Measurements from ENCODE around the gene ADD1. TPM values are rescaled to one million over a fixed set of nuclear protein-coding genes. Genes with fewer than 3 reads are reported as not detected.

ADD1 gene
- total RNA-seq, 1 donor from 2014 or later: 212 TPM

GRCh38 chr4:2902126-2902525, 58.5 kb downstream of the ADD1 start:
- Histone ChIP-seq H3K36me3 (peaks cover 99% of the 10 kb centered on the region), H3K4me3 (no peak overlapping the region), H3K27ac (replicated peaks) (no peak overlapping the region), H3K9me3 (replicated peaks) (no peaks in the 10 kb centered on the region), H3K4me1 (no peaks in the 10 kb centered on the region), H3K27me3 (ENCODE audit: low read depth) (no peaks in the 10 kb centered on the region)
- intact Hi-C loops (cut with micrococcal nuclease): no loop called here
- no peak for DNase-seq
- TF ChIP-seq CTCF (IDR thresholded peaks at IDR 0.05; ENCODE audit: borderline replicate concordance): no peak

GRCh38 chr4:2905544-2905943, 61.9 kb downstream of the ADD1 start:
- Histone ChIP-seq H3K4me3 (no peak overlapping the region), H3K9me3 (replicated peaks) (no peaks in the 10 kb centered on the region), H3K27me3 (ENCODE audit: low read depth) (no peaks in the 10 kb centered on the region), H3K4me1 (peaks cover 20% of the 10 kb centered on the region), H3K27ac (replicated peaks) (no peak overlapping the region), H3K36me3 (peaks cover 97% of the 10 kb centered on the region)
- no peak for DNase-seq
- TF ChIP-seq CTCF (IDR thresholded peaks at IDR 0.05; ENCODE audit: borderline replicate concordance): no peak
- intact Hi-C loops (cut with micrococcal nuclease): no loop called here

- Histone ChIP-seq H3K36me3 (peaks cover 96% of the 10 kb centered on the region), H3K27me3 (ENCODE audit: low read depth) (no peaks in the 10 kb centered on the region), H3K4me3 (no peak overlapping the region), H3K27ac (replicated peaks) (no peak overlapping the region), H3K4me1 (peaks cover 22% of the 10 kb centered on the region), H3K9me3 (replicated peaks) (no peaks in the 10 kb centered on the region)
- DNase-seq: no peak
- no peak for TF ChIP-seq CTCF (IDR thresholded peaks at IDR 0.05; ENCODE audit: borderline replicate concordance)
- intact Hi-C loops (cut with micrococcal nuclease): no loop called here
Observed at GRCh38 chr4:2906218-2906617, 62.6 kb downstream of the ADD1 start.

GRCh38 chr4:2907226-2907625, 63.6 kb downstream of the ADD1 start:
- Histone ChIP-seq H3K4me1 (peaks cover 22% of the 10 kb centered on the region), H3K9me3 (replicated peaks) (no peaks in the 10 kb centered on the region), H3K27me3 (ENCODE audit: low read depth) (no peaks in the 10 kb centered on the region), H3K36me3 (peaks cover 96% of the 10 kb centered on the region), H3K27ac (replicated peaks) (no peak overlapping the region), H3K4me3 (no peak overlapping the region)
- no peak for TF ChIP-seq CTCF (IDR thresholded peaks at IDR 0.05; ENCODE audit: borderline replicate concordance)
- no peak for DNase-seq
- intact Hi-C loops (cut with micrococcal nuclease): no loop called here

GRCh38 chr4:2907706-2908293, 64.2 kb downstream of the ADD1 start:
- Histone ChIP-seq H3K36me3 (peaks cover 96% of the 10 kb centered on the region), H3K4me1 (peaks cover 25% of the 10 kb centered on the region), H3K9me3 (replicated peaks) (no peaks in the 10 kb centered on the region), H3K27me3 (ENCODE audit: low read depth) (no peaks in the 10 kb centered on the region), H3K27ac (replicated peaks) (no peak overlapping the region), H3K4me3 (no peak overlapping the region)
- no peak for DNase-seq
- no peak for TF ChIP-seq CTCF (IDR thresholded peaks at IDR 0.05; ENCODE audit: borderline replicate concordance)
- intact Hi-C loops (cut with micrococcal nuclease): no loop called here
